Mammary epithelial cell (primary cell): ENCODE data around the gene KCNA3.

Source experiments
- EZH2 ChIP-seq: IDR thresholded peaks from 2 replicates; pipeline ENCODE4 v1.6.1; 2012; ENCODE audit warnings: low read length, inconsistent platforms, borderline replicate concordance
- TF ChIP-seq, protein P1 (sequence below), 2 donors: IDR thresholded peaks in 1 of 2; conservative IDR thresholded peaks in 1 of 2; 2 replicates each; pipeline ENCODE4 v1.5.1; 2011 to 2012; ENCODE audit warnings: inconsistent platforms in 2 of 2, low read length in 2 of 2, mild to moderate bottlenecking in 2 of 2, control low read depth in 1 of 2, low read depth in 1 of 2; ENCODE audit not compliant: insufficient read depth in 1 of 2; ENCODE audit errors: extremely low read depth in 1 of 2

- TF ChIP-seq, protein P1, sequence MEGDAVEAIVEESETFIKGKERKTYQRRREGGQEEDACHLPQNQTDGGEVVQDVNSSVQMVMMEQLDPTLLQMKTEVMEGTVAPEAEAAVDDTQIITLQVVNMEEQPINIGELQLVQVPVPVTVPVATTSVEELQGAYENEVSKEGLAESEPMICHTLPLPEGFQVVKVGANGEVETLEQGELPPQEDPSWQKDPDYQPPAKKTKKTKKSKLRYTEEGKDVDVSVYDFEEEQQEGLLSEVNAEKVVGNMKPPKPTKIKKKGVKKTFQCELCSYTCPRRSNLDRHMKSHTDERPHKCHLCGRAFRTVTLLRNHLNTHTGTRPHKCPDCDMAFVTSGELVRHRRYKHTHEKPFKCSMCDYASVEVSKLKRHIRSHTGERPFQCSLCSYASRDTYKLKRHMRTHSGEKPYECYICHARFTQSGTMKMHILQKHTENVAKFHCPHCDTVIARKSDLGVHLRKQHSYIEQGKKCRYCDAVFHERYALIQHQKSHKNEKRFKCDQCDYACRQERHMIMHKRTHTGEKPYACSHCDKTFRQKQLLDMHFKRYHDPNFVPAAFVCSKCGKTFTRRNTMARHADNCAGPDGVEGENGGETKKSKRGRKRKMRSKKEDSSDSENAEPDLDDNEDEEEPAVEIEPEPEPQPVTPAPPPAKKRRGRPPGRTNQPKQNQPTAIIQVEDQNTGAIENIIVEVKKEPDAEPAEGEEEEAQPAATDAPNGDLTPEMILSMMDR (conservative IDR thresholded peaks at IDR 0.05 in 1 of 2, IDR thresholded peaks at IDR 0.05 in 1 of 2; ENCODE audit: extremely low read depth in 1 of 2, insufficient read depth in 1 of 2, low read depth in 1 of 2, low read length in 2 of 2) = no peak
- no peak for TF ChIP-seq EZH2
These were observed 39.7 kb upstream of the KCNA3 start for GRCh38 chr1:110714374-110714995.
